NCI-H146 treated with DMSO at 0.1 percent for 48 hours (cell line): ENCODE results near the gene IKZF1.

Source experiments
- DNase-seq: peaks from one replicate; lab custom pipeline; 2025; ENCODE audit not compliant: unreplicated experiment; lab: John Stamatoyannopoulos, UW

Gene IKZF1

DNA sequence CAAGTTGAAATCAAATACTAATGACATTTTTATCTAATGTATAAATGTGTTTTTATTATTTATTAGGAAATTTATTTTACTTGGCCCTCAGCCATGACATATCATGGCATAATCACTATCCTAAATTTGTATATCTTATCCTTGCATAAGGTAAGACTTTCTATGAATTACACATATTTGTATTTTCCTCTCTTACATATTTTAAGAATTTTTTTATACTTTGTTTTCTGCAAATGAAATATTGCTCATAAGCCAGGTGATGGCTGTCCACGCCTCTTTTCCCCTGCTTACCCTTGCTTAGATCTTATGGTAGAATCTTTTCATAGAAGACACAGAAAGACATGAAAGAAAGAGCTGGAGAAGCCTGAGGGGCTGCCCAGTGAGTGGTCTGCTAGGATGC, 48.2 kb downstream of the IKZF1 start:
- no peak for DNase-seq

DNA sequence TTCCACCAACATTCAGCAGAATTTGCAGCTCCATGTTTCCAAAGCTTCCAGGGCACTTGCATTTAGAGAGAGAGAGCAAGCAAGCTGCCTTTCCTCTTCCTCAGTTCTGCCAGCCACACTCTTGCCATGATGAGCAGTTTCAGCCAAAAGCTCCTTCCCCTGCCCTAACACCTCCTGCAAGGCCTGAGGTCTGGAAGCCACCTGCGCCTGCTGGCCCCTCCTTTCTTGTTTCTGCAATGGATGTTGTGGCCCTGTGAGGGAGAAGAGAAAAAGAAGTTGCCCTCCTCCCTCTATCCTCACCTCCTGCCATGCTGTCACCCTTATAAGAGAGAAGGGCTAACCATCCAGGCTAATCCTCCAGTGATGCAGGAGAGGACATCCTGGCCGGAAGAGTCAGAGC, 48.7 kb downstream of the IKZF1 start:
- no peak for DNase-seq

DNA sequence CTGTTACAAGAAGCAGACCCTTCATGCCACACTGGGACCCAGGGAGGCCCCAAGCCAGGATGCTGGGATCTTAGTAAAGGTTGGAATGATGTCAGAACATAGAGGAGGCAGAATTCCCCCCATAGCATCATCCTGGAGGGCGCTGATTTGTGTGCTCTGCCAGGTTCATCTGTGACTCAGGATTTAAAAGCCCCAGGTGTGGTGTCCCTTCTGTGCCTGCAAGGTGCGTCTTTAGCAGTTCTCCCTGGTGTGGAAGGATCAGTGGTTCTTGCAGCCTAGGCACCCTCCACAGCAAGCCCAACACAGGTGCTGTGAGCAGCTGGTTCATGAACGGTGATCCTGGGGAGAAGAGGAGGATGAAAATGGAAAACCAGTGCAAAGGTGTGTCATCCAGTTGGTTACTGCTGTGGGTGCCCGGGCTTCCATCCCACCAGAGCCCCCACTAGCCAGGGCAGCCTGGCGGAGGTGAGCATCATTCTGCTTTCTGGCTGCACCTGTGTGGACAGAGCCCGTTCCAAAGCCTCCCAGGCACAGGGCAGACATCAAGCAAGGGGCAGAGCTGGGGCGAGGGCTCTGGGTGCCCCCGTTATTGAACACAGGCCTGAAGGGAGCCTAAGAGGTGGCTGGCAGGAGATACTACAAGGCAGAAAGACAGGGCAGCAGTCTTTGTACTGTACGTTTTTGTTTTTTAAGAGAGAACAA, 49.5 kb downstream of the IKZF1 start:
- DNase-seq, result no peak

DNA sequence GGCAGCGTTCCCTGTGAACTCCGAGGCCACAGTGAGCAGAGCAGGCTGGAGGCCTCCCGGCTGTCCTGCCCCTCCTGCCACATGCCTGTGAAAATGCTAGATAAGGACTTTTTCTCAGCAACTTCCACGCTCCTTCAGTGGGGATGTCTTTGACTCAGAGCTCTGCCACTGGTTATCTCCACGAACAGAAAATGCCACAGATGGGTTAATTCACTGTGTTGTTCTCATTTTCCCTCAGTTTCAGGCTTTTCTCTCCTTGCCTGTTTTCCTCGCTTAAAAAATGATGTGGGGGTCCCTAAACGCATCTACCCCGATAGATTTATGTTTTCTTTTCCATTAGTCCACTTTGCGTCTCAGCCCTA, 51.3 kb downstream of the IKZF1 start:
- DNase-seq, result no peak

DNA sequence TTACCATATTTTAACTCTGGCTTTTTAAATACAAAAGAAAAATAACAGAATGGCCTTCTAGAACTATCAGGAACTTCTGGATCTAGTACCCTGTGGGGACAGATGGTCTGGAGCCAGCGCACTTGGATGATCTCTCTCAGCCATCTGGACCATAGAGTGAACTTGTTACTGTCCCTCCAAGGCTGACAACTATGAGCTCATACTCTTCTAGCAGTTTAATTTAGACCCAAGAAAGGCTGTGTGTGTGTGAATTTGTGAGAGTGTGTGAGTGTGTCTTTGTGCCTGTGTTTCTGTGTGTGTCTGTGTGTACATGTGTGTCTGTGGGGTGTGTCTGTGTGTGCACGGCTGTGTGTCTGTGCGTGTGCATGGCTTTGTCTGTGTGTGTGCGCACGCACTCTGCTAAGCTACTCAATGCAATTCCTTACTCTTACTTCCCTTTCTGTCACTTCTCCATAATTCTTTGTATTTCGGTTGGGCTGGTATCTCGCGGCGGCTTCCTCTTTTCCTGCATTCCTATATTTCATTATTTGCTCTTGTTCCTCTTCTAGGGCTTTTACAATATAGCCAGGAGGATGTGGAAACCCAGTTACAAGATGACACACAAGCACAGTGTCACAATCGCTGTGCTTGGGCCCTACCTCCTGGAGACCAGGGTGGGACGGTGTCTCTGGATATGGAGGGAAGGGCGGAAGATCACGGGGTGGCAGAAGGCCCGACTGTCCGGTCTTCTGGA, 51.9 kb downstream of the IKZF1 start:
- no peak for DNase-seq

DNA sequence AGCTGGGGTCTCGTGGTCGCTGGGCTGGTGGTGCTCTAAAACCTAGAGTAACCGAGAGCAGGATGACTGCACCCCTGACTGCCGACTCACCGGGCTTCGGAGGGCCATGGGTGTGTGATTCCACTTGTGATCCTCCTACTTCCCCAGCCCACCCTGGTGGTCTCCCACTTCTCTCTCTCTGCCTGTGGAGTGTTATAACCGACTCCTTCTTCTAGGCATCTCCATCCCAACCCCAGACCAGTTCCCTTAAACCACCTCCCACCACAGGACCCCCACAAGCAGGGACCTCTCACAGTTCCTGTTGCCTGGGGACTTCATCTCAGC, 52.4 kb downstream of the IKZF1 start:
- DNase-seq, result no peak

DNA sequence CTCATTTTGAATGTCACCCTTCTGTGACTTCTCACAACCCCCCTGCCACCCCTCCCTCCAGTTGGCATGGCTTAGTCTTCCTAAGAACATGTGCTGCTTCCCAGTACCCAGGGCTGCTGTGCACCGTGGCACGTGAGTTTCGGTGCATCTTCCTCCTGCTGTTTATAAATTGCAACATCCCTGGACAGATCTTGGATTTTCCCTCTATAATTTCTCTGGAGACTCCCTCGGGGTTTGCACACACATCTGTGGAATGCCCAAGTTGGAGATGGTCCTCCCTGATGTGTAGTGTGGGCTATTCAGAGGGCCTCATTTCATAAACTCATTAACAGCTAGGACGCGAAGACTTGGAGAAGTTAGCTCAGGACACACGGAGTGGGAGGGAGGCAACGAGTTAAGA, 52.9 kb downstream of the IKZF1 start:
- no peak for DNase-seq

DNA sequence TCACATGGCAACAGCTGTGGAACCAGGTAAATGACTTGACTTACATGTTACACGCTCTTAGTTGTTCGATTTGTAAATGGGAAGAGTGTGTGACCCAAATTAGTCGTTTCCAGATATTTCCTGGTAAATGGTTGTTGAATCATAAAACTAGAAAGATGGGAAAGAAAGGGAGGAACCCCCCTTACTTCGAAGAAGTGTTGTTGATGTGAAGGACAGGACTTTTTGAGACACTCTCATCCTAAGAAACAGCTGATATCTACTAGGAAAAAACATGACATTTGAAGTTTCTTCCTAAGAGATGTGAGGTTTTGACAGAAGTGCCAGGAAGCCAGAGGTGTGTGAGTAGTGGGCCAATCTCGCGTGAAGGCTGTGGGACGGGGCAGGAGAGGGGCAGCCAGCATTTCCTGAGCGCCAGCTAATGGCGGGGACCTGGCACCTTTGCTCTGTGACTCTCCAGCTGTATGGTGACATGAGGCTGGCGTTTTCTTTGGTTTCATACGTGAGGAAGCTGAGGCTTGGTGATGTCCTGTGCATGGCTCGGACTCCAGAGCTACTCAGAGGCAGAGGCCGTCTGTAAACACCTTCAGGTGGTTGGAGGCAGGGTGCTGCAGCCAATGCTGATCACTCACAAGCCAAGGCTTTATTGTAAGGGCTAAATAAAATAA, 53.7 kb downstream of the IKZF1 start:
- no peak for DNase-seq

DNA sequence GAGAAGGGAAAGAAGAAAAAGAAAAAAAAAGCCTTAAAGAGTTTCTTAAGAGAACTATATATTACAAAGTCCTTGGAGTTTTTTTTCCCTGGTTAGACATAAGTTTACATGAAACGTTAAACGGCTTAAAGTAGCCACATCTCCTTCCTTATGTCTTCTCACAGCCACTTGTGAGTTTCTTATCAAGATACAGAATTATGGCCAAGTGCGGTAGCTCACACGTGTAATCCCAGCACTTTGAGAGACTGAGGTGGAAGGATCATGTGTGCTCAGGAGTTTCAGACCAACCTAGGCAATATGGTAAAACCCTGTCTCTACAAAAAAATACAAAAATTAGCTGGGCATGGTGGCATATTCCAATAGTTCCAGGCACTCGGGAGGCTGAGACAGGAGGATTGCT, 54.3 kb downstream of the IKZF1 start:
- DNase-seq, result no peak

DNA sequence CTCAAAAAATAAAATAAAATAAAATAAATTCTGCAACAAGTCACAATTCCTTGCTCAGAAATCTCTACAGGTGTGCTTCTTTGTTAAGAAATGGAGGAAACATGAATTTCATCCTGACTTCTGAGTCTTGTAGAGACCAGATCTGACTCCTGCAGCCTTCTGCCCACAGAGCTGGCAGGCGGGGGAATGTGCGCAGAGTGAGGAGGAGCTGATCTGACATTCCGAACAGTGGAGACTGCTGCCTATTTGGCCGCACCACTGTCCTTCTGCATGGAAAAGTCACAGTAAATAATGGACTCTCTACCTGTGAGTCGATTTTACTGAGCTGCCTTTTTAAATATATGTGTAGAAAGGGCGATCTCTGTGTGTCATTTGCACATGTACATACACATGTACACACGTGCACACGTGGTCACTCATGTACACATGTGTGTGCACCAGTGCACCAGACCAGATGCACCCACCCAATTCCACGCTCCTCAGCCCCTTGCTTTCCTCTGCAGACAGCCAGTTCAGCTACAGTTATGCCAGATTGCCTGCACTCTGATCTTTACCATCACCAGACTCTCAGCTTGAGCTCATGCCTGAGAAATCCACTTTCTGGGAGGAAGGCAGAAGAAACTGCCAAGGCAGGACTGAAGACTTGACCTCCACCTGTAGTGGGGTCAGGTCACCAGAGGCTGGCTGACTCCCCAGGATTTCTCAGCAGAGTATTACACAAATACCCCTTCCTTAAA, 54.9 kb downstream of the IKZF1 start:
- no peak for DNase-seq

DNA sequence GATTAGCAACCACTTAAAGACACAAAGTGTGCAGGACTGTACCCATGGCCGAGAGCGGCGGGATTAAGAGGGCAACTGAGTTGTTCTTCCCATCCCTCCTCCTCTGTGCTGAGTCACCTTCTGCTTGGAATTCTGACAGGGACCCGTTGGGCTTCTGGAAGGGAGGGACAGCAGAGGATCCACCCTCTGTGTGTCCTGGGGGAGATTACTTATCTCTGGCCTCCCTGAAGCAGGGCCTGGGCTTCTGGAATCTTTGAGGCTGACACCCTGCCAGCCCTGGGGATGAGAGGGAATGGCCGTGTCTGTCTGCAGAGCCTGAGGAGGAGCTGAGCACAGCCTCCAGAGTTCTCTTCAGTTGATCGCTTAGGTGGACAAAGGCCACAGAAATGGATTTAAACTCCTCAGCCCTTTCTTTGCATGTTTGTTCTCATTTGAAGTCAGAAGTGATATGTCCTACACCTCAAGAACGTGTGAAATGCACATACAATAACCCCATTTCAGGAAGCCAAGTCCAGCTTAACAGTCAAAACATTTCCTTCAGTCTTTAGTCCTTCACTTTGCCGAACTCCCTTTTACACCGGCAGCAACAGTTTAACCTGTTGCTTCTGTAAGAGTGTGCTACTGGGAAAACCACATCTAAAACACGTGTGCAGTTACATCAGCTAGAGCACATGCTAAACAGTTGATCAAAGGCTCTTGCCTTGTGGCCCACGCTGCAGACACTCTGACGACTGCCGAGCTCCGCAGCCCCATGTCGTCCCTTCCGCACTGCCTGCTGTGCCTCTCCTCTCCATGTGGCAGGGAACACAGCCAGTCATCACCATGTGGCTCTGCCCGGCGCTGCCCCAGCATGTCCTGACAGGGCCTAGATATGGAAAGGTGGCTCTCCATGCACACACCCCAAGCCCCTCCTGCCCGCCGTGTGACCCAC, 55.7 kb downstream of the IKZF1 start:
- no peak for DNase-seq

DNA sequence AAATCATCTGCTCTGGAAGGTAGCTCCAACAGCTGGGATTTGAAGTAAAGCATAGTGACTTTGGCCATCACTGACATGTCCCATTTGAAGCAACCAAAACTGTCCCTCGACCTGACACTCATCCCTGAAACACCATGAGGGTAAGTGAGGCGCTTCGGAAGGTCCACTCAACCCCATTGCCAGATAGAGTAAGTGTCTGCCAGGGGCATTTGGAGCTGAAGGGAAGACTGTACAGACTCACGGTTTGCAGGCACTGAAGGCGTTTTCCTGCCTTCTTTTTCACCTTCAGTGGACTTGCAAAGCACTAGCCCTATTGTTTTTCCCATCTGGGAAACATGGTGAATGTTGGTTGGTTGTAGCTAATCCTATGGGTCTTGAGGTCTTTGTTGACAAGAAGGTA, 57.6 kb downstream of the IKZF1 start:
- DNase-seq, result no peak

DNA sequence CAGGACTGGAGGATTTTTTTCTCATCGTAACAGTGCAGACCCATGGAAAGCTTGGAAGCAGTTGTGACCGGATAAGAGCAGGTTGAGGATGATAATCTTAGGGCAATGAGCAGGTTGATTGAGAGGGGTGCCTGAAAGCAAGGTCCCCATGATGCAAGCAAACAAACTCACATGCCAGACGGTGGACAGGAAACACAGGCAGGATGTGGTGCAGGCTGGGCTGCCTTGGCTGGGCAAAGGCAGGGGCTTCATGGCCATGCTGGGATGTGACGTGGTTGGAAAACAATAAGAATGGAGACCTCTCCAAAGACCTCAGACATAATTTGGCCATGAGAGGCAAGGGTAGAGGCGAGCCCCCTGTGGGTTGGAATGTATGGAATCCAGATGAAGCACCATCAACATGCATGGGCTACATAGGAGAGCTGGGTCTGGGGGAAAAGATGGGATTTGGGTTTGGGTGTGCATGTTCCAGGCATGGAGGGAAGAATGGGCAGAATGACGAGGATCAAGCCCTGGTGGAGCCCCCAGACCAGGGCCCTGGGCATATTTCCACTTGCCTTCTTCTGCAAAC, 58.3 kb downstream of the IKZF1 start:
- DNase-seq, result no peak

DNA sequence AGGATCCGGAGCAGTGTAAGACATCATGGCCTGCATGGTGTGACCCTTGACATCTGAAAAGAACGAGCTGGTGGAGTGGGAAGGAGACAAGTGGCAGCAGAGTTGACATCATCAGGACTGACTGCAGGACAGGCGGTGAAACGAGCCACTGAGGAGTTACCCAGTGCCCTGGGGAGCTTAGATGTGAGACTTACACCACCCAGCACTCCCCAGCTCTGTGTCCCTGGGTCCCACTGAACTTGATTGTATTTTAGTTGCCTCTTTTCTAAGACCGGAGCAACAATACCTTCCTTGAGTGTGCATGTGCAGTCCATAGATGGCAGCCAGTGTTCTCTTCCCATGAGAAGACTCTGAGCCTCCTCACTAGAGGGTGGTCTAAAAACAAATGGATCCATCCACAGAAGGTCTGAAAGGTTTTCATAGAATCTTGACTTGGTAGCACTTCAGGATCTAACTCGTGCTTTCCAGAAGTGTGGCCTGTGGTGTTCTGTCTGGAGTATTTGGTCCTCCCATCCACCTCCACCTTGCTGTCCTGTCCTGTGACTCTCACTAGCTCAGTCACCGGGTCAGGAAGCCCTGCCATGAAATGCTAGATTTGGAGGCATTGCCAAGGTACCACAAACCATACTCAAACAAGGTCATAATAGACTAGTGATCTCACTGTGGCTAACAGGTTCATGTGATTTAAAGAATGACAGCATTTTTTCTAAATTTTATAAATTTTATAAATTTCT, 59.0 kb downstream of the IKZF1 start:
- DNase-seq, result no peak

DNA sequence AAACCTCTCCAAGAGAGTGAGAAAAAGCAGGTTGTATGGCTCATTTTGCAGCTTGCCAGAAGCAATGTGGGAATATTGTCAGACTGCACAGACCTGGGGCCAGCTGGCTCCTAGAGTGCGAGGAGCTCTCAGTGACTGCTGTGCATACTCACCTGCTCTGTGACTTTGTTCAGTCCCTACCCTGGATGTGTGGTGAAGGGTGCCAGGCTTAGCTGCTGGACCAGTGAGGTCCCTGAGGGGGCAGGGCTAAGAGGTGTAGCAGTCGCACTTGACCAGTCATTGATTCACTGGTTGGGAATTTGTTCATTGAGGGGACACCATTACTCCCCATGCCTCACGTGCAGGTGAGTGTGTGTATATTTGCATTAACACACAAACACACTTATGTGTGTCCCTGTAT, 60.1 kb downstream of the IKZF1 start:
- no peak for DNase-seq

DNA sequence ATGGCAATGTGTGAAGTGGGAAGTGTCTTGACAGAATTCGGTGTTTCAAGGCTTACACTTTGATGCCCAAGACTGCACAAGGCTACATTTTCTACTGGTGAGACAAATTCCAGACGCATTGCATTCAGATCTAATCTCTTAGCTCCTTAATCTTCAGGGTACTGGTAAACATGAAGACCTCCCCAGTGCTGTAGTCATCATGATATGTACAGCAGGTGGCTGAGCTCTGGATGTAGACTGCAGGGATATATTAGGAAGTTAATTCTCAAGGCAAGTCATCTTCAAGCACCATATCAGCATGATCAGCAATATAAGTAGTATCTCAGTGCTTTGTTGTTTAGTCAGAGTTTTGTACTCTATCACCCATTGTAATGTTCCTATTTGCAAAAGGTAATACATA, 61.8 kb downstream of the IKZF1 start:
- DNase-seq, result no peak

DNA sequence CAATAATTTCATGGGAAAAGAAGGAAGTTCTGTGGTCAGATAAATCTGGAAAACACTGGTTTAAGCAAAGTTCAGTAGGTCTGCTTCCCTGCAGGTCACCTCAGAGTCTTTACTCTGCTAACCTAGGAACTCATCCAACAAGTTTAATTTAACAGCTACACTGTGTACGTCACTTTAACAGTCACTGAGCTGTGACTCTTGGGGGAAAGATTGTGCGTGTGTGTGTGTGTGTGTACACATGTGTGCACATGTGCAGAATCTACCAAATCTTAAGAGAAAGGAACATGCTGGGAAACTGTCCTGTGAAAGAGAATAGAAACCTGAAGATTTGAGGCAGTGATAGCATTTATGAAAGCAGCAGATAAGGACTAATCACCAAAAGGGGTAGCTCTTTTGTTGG, 62.6 kb downstream of the IKZF1 start:
- DNase-seq, result no peak

DNA sequence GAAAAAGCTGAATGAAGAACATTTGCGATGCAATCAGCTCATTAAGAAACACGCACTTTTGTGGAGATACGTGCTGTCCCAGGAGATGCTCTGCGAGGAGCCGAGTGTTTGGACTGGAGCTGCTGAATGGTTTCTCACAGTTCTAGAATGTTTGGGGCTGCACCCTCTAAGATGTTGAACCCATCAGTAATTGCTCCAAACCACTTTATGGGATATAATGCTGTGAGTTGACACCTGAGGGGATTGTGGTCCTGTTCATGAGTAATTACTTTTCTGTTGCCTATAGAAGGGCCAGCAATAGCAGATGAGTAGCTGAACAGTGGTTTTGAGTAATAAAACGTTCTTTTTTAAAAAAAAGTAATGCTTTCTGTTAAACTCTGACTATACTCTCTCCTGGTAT, 63.1 kb downstream of the IKZF1 start:
- DNase-seq, result no peak

DNA sequence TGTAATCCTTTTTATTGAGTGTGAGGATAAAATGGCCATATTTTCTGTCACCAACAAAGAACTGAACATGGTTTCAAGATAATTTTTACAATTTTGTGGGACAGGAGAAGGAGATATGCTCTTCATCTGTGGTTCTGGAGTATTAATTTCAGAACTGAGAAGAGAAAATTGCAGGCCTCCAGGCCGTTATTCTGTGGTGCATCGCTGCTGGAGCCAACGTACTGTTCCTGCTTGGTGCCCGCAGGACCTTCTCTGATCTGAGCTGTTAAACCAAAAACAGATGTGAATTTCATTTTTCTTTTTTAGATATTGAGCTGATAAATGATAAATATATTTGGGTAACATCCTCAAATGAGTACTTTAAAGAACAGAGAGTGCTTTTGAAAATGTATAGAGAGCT, 63.9 kb downstream of the IKZF1 start:
- DNase-seq, result no peak
